Measurements from ENCODE around the gene PCIF1. TPM values are rescaled to one million over a fixed set of nuclear protein-coding genes. Genes with fewer than 3 reads are reported as not detected.
"Not testable (repeated sequence)": the region's sequence is repeated elsewhere in the genome, so short reads cannot be mapped to it uniquely, and the experiment has no call there.

Gene PCIF1
- total and polyA plus RNA-seq, 7 donors, result 24.7 to 46.7 (median 29.7) TPM

DNA sequence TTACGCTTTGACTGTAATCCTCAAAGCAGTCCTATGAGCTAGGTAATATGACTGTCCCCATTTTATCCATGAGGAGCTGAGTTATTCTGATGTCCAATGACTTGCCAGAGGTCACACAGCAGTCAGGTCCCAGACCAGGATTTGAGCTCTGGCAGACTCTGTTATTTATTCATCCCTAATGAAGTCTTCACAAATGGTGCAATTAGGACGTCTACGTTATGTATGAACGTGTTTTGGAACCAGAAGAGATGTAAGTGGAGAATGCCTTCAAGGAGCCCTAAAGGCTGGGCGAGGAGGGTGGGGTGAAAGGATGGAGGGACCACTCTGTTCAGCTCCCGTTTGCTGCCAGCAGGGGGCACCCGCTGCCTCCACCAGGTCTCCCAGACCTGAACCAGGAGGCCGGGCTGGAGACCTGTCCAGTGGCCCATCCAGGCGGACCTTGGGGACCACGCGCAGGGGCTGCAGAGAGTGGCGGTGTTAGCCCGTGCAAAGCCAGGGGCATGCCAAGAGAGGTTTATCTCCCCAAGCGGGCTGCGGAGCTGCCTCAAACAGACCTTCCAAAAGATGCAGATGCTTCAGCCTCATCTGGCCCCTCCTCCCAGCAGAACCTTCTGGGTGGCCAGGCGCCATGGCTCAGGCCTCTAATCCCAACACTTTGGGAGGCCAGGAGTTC, 52.8 kb downstream of the PCIF1 start:
- Histone ChIP-seq H3K27ac (no peak overlapping the region), H3K4me1 (no peaks in the 10 kb centered on the region), H3K27me3 (ENCODE audit: insufficient read depth in 3 of 3, low read length in 2 of 3) (peaks cover 0 to 21% (median 0%) of the 10 kb centered on the region in 3 donors), H3K36me3 (ENCODE audit: insufficient read depth in 1 of 2, low read depth in 1 of 2) (no peaks in the 10 kb centered on the region), H3K9me3 (no peaks in the 10 kb centered on the region), H3K4me3 (no peak overlapping the region)
- intact Hi-C loops (cut with DNase I), result no loop called here
- TF ChIP-seq, protein P1, sequence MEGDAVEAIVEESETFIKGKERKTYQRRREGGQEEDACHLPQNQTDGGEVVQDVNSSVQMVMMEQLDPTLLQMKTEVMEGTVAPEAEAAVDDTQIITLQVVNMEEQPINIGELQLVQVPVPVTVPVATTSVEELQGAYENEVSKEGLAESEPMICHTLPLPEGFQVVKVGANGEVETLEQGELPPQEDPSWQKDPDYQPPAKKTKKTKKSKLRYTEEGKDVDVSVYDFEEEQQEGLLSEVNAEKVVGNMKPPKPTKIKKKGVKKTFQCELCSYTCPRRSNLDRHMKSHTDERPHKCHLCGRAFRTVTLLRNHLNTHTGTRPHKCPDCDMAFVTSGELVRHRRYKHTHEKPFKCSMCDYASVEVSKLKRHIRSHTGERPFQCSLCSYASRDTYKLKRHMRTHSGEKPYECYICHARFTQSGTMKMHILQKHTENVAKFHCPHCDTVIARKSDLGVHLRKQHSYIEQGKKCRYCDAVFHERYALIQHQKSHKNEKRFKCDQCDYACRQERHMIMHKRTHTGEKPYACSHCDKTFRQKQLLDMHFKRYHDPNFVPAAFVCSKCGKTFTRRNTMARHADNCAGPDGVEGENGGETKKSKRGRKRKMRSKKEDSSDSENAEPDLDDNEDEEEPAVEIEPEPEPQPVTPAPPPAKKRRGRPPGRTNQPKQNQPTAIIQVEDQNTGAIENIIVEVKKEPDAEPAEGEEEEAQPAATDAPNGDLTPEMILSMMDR (IDR thresholded peaks at IDR 0.05), result peak; percentile 70
- WGBS, 3 donors, result 7 to 9% (median 8%) methylated on average over 16 of the region's 16 CpGs
- ATAC-seq (peak; percentile 59 to 85 (median 82)), DNase-seq (peak; percentile 67 to 84)

DNA sequence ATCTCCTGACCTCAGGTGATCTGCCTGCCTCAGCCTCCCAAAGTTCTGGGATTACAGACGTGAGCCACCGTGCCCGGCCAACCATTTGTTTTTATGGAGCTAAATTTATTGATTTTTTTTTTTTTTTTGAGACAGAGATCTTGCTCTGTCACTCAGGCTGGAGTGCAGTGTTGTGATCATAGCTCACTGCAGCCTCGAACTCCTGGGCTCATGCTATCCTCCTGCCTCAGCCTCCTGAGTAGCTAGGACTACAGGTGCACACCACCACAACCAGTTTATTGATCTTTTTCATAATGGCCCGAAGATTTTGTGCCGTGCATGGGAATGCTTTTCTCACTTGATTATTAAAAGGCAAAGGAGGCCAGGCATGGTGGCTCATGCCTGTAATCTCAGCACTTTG, 54.3 kb downstream of the PCIF1 start:
- 64 to 68% (median 68%) methylated on average over 6 of the region's 6 CpGs for WGBS, 3 donors
- H3K4me3 ChIP-seq; H3K27ac ChIP-seq; DNase-seq; H3K36me3 ChIP-seq (ENCODE audit: insufficient read depth in 1 of 2, low read depth in 1 of 2); intact Hi-C loops (cut with DNase I); H3K9me3 ChIP-seq; H3K4me1 ChIP-seq; ATAC-seq: not testable (repeated sequence)
- H3K27me3 ChIP-seq (ENCODE audit: insufficient read depth in 3 of 3, low read length in 2 of 3), result peaks cover 0 to 25% (median 0%) of the 10 kb centered on the region in 3 donors

DNA sequence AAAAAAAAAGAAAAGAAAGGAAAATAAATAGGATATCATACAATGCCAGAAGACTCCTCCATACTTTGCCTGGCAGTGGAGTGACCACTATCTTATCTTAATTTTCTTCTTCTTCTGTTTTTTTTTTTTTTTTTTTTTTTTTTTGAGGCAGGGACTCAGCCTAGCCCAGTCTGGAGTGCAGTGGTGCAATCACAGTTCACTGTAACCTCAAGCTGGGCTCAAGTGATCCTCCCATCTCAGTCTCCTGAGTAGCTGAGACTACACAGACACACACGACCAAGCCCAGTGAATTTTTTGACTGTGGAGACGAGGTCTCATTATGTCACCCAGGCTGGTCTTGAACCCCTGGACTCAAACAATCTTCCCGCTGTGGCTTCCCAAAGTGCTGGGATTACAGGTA, 57.1 kb downstream of the PCIF1 start:
- Histone ChIP-seq H3K27me3 (ENCODE audit: insufficient read depth in 3 of 3, low read length in 2 of 3) (peaks cover 0 to 32% (median 0%) of the 10 kb centered on the region in 3 donors), H3K4me3 (no peak overlapping the region), H3K9me3 (no peaks in the 10 kb centered on the region), H3K4me1 (no peaks in the 10 kb centered on the region), H3K27ac (no peak overlapping the region), H3K36me3 (ENCODE audit: insufficient read depth in 1 of 2, low read depth in 1 of 2) (no peaks in the 10 kb centered on the region)
- TF ChIP-seq, protein P1 (IDR thresholded peaks at IDR 0.05), result no peak
- ATAC-seq (no peak), DNase-seq (no peak)
- WGBS, 3 donors, result 74 to 80% (median 76%) methylated on average over 3 of the region's 3 CpGs
- intact Hi-C loops (cut with DNase I), result no loop called here

DNA sequence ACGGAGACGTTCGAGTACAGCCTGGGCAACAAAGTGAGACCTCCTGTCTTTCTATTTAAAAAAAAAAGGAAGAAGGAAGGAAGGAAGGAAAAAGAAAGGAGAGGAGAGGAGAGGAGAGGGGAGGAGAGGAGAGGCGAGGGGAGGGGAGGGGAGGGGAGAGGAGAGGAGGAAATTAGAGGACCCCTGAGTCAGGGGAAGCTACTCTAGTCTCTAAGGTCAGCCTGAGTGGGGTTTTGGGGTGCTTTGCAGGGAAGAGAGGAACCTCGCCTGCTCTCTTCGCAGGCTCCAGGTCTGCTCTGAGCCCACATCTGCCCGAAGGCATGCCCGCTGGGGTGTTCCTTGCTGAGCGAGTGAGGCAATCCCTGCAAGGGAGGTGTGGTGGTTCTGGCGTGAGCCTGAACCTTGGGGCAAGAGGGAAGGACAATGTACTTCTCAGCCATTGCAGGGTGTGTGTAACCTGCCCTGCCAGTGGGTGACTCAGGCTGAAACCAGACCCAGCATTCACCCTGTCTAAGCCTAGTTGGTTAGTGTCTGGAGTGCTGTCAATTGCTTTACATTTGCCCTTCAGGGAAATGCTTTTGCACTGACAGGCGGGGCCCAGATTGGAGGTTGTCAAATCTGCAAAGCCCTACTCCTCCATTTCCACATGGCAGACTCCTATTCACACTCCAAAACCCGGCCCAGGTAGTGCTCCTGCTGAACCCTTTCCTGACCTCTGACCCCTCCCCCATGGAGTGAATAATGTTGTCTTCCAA, 58.9 kb downstream of the PCIF1 start:
- intact Hi-C loops (cut with DNase I), result no loop called here
- H3K9me3 ChIP-seq, result no peaks in the 10 kb centered on the region
- H3K27me3 ChIP-seq (ENCODE audit: insufficient read depth in 3 of 3, low read length in 2 of 3), result peaks cover 0 to 28% (median 0%) of the 10 kb centered on the region in 3 donors
- no peaks in the 10 kb centered on the region for H3K4me1 ChIP-seq
- no peak overlapping the region for H3K27ac ChIP-seq
- H3K4me3 ChIP-seq, result no peak overlapping the region
- TF ChIP-seq, protein P1 (IDR thresholded peaks at IDR 0.05), result no peak
- 60 to 61% (median 61%) methylated on average over 11 to 12 of the region's 12 CpGs for WGBS, 3 donors
- no peaks in the 10 kb centered on the region for H3K36me3 ChIP-seq (ENCODE audit: insufficient read depth in 1 of 2, low read depth in 1 of 2)
- DNase-seq, result no peak
- ATAC-seq, result peak in 2 of 4 donors; percentile 45 to 52

DNA sequence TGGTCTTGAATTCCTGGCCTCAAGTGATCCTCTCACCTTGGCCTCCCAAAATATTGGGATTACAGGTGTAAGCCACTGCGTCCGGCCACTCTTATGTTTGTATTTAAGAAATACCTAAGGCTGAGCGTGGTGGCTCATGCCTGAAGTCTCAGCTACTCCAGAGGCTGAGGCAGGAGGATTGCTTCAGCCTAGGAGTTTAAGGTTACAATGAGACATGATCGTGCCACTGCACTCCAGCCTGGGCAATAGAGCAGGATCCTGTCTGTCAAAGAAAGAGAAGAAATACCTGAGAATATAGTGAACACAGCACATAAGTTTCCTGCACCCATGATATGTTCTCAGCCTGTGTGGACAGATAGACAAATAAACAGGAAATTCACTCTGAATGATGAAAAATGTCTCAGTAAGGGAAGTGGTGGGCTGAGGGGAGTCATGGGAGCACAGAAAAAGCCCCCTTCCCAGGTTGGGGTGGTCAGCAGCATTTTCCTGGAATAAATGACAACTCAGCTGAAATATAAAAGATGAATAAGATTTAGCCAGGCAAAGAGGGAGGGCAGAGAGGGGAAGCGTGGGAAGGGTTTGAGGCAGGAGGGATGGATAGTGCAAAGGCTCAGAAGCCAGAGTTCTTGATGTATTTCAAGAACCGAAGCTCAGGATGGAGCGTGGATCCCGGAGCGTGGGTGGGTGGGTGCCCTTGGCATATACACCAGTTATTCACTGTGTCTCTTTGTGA, 60.4 kb downstream of the PCIF1 start:
- no peaks in the 10 kb centered on the region for H3K4me1 ChIP-seq
- DNase-seq (no peak), ATAC-seq (no peak)
- peaks cover 0 to 34% (median 0%) of the 10 kb centered on the region in 3 donors for H3K27me3 ChIP-seq (ENCODE audit: insufficient read depth in 3 of 3, low read length in 2 of 3)
- no peak overlapping the region for H3K27ac ChIP-seq
- no peaks in the 10 kb centered on the region for H3K9me3 ChIP-seq
- TF ChIP-seq, protein P1 (IDR thresholded peaks at IDR 0.05), result no peak
- no peak overlapping the region for H3K4me3 ChIP-seq
- no peaks in the 10 kb centered on the region for H3K36me3 ChIP-seq (ENCODE audit: insufficient read depth in 1 of 2, low read depth in 1 of 2)
- intact Hi-C loops (cut with DNase I), result no loop called here
- WGBS, 3 donors, result 52 to 63% (median 56%) methylated on average over 9 of the region's 9 CpGs

DNA sequence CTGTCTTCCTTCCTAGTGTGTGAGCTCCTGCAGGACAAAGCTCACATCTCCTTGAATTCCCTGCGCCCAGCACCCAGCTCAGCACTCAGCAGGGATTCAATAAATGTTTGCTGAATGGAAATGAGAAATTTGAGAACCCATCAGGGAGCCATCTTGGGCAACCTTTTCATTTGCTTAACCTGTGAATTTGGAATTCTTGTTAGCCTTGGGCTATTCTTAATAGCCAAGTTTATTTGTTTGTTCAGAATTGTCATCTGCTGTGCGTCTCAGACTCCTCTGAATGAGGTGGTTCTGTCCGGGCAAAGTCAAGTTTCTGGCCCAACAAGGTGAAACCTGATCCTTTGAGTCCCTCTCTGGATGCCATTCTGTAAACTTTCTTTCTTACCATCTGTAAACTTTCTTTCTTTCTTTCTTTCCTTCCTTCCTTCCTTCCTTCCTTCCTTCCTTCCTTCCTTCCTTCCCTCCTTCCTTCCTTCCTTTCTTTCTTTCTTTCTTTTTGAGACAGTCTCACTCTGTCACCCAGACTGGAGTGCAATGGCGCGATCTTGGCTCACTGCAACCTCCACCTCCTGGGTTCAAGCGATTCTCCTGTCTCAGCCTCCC, 61.1 kb downstream of the PCIF1 start:
- 70 to 76% (median 72%) methylated on average over 6 of the region's 6 CpGs for WGBS, 3 donors
- H3K4me1 ChIP-seq; H3K4me3 ChIP-seq; H3K27ac ChIP-seq; ATAC-seq; DNase-seq; H3K9me3 ChIP-seq; intact Hi-C loops (cut with DNase I); H3K36me3 ChIP-seq (ENCODE audit: insufficient read depth in 1 of 2, low read depth in 1 of 2): not testable (repeated sequence)
- peaks cover 0 to 31% (median 0%) of the 10 kb centered on the region in 3 donors for H3K27me3 ChIP-seq (ENCODE audit: insufficient read depth in 3 of 3, low read length in 2 of 3)

All from psoas muscle (tissue), 8 donors.